ENCODE data around the gene BMP6. TPM values are rescaled to one million over a fixed set of nuclear protein-coding genes. Genes with fewer than 3 reads are reported as not detected.

Gene BMP6
- total RNA-seq, 3 donors from 2014 or later, result 3.5 to 11.1 (median 6.2) TPM

DNA sequence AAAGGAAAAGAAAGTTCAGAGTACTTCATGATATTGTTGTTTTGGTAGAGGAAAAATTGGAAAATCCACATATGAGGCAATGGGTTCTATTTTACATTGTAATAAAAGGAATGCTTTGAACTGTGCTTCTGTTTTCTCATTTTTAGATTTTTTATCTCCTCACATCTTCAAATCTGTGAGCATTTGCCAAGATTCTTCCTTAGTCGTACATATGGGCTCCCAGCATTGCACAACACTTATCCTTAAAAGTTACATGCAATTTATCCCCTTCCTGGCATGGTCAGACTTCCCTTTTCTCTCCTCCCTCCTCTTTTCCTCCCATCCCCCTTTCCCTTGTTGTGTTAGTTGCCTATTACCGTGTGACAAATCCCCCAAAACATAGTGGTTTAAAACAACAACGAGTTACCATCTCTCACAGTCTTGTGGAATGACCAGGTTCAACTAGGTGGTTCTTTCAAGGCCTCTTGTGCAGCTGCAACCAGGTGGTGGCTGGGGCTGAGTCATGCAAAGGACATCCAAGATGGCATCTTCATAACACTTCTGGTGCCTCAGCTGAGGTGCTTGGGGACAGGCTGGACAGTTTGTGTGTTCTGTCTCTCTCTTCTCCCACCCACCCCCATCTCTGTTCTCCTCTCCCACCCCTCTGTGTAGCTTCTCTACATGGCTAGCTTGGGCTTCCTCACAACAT is 116.0 kb downstream of the BMP6 start:
- H3K27me3 ChIP-seq, result no peaks in the 10 kb centered on the region
- intact Hi-C loops (cut with DNase I; ENCODE audit: low total_unique reads), result no loop called here
- no peak overlapping the region for H3K27ac ChIP-seq
- H3K4me1 ChIP-seq, result no peaks in the 10 kb centered on the region
- TF ChIP-seq POLR2A (IDR thresholded peaks at IDR 0.05), result no peak
- no peak for TF ChIP-seq POLR2AphosphoS5 (IDR thresholded peaks at IDR 0.05)
- TF ChIP-seq, protein P1, sequence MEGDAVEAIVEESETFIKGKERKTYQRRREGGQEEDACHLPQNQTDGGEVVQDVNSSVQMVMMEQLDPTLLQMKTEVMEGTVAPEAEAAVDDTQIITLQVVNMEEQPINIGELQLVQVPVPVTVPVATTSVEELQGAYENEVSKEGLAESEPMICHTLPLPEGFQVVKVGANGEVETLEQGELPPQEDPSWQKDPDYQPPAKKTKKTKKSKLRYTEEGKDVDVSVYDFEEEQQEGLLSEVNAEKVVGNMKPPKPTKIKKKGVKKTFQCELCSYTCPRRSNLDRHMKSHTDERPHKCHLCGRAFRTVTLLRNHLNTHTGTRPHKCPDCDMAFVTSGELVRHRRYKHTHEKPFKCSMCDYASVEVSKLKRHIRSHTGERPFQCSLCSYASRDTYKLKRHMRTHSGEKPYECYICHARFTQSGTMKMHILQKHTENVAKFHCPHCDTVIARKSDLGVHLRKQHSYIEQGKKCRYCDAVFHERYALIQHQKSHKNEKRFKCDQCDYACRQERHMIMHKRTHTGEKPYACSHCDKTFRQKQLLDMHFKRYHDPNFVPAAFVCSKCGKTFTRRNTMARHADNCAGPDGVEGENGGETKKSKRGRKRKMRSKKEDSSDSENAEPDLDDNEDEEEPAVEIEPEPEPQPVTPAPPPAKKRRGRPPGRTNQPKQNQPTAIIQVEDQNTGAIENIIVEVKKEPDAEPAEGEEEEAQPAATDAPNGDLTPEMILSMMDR (IDR thresholded peaks at IDR 0.05), result no peak
- H3K4me3 ChIP-seq, result no peak overlapping the region
- no peaks in the 10 kb centered on the region for H3K36me3 ChIP-seq
- no peak for DNase-seq (ENCODE audit: low spot score in 2 of 2)
- H3K9me3 ChIP-seq, result no peaks in the 10 kb centered on the region

DNA sequence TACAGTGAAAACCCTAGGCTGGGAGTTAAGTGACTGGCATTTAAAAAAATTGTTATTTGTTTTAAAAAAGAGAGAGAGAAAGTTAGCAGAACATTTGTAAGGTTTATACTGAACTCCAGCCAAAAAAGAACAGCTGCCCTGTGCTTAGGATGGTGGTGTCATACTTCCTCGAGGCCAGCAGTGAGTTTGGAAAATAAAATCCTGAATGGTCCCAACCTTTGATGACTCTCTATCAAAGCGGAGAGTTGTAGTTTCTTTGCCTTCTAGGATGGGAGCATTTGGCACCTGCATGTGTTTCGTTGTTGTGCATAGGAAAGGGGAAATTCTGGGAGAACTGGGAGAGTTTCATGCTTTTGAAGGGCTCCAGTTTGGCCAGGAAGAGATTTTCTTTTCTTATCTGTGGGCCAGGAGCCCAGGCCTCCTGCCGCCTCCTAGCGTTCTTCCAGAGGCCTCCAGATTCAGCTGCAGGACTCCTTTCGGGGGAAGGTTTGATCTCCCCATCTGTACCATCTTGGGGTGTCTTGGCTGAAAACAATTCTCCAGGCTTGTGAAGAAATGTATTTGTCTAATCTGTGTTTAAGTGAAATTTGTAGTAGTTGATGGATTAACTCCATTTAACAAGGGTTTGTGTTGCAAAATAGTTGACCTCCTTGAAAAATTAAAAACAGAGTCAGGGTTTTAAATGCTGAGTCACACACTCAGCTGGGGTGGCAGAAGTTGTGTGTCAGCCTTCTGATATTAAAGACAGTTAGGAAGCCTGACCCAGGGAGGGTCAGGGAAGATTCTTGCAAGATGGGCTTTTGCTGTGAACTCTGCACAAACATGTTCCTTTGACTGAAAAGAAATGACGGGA is 121.3 kb downstream of the BMP6 start:
- Histone ChIP-seq H3K9me3 (peaks cover 3 to 15% of the 10 kb centered on the region in 2 donors), H3K27me3 (no peaks in the 10 kb centered on the region), H3K4me3 (no peak overlapping the region), H3K4me1 (no peaks in the 10 kb centered on the region), H3K27ac (no peak overlapping the region), H3K36me3 (no peaks in the 10 kb centered on the region)
- intact Hi-C loops (cut with DNase I; ENCODE audit: low total_unique reads), result no loop called here
- no peak for DNase-seq (ENCODE audit: low spot score in 2 of 2)
- TF ChIP-seq POLR2AphosphoS5 (IDR thresholded peaks at IDR 0.05), result no peak
- TF ChIP-seq POLR2A (IDR thresholded peaks at IDR 0.05), result no peak
- TF ChIP-seq, protein P1 (IDR thresholded peaks at IDR 0.05), result no peak

DNA sequence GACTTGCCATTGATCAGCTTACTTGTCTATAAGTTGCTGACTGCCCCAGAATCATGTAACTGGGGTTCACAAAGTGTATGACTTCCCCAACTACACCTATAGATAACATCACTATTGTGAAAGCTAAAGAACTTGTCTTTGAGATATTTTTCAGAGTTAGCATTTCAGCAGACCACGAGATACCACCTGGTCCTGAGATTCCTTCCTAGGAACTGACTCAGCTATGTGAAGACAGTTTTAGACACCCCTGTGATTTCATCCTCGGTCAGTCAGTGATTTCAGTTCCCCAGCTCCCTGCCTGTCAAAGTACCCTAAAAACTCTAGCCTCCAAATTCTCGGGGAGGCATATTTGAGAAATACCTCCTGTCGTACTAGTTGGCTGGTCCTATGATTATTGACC is 122.3 kb downstream of the BMP6 start:
- no peaks in the 10 kb centered on the region for H3K4me1 ChIP-seq
- no peak overlapping the region for H3K27ac ChIP-seq
- H3K4me3 ChIP-seq, result no peak overlapping the region
- no peaks in the 10 kb centered on the region for H3K27me3 ChIP-seq
- TF ChIP-seq POLR2A (IDR thresholded peaks at IDR 0.05), result no peak
- TF ChIP-seq, protein P1 (IDR thresholded peaks at IDR 0.05), result no peak
- TF ChIP-seq POLR2AphosphoS5 (IDR thresholded peaks at IDR 0.05), result no peak
- intact Hi-C loops (cut with DNase I; ENCODE audit: low total_unique reads), result no loop called here
- DNase-seq (ENCODE audit: low spot score in 2 of 2), result no peak
- peaks cover 9 to 23% of the 10 kb centered on the region in 2 donors for H3K9me3 ChIP-seq
- H3K36me3 ChIP-seq, result no peaks in the 10 kb centered on the region

DNA sequence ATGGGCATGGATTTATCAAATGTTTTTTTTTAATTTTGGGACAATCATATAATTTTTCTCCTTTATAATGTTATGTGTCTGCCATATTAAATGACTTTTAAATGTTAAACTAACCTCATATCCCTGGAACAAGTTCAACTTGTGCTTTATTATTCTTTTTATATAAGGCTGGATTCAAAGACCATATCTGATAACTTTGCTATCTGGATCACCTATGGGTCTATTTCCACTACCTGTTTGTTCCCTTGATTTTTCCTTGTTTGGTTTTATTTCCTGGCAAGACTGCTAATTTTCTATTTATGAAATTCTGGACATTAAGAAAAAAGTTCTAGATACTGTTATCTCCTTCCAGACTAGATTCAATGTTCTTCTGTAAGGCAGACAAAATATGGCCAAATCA is 125.9 kb downstream of the BMP6 start:
- Histone ChIP-seq H3K9me3 (peaks cover 9 to 23% of the 10 kb centered on the region in 2 donors), H3K4me3 (no peak overlapping the region), H3K4me1 (no peaks in the 10 kb centered on the region), H3K27ac (no peak overlapping the region), H3K27me3 (no peaks in the 10 kb centered on the region), H3K36me3 (no peaks in the 10 kb centered on the region)
- TF ChIP-seq, protein P1 (IDR thresholded peaks at IDR 0.05), result no peak
- no peak for TF ChIP-seq POLR2A (IDR thresholded peaks at IDR 0.05)
- no peak for TF ChIP-seq POLR2AphosphoS5 (IDR thresholded peaks at IDR 0.05)
- intact Hi-C loops (cut with DNase I; ENCODE audit: low total_unique reads), result no loop called here
- no peak for DNase-seq (ENCODE audit: low spot score in 2 of 2)

DNA sequence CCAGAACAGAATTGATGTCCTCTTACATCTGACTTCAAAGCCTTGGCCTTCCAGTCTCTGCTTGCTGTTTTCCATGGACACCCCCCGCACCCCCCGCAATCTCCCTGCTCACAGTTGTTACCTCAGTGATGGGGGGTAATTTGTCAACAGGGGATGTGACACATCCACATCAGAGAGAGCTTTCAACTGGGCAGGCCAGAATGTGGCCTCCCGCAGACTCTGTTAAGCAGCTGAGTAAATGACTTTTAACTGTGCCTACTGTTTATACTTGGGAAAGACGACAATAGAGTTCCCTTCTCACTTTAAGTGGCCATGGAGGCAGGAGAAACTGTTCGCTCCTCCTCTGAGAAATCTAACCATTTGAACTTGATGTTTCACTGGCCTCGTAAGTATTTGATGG is 133.7 kb downstream of the BMP6 start:
- H3K9me3 ChIP-seq, result no peaks in the 10 kb centered on the region
- H3K27ac ChIP-seq, result no peak overlapping the region
- H3K27me3 ChIP-seq, result no peaks in the 10 kb centered on the region
- DNase-seq (ENCODE audit: low spot score in 2 of 2), result no peak
- intact Hi-C loops (cut with DNase I; ENCODE audit: low total_unique reads), result no loop called here
- H3K36me3 ChIP-seq, result no peaks in the 10 kb centered on the region
- no peak overlapping the region for H3K4me3 ChIP-seq
- no peak for TF ChIP-seq POLR2AphosphoS5 (IDR thresholded peaks at IDR 0.05)
- TF ChIP-seq, protein P1 (IDR thresholded peaks at IDR 0.05), result no peak
- TF ChIP-seq POLR2A (IDR thresholded peaks at IDR 0.05), result no peak
- no peaks in the 10 kb centered on the region for H3K4me1 ChIP-seq

All from breast epithelium (tissue), 4 donors.